Measurements from ENCODE around the gene DMTF1. TPM values are rescaled to one million over a fixed set of nuclear protein-coding genes. Genes with fewer than 3 reads are reported as not detected.

DMTF1 gene
- total RNA-seq, 1 donor: 91.1 TPM

DNA sequence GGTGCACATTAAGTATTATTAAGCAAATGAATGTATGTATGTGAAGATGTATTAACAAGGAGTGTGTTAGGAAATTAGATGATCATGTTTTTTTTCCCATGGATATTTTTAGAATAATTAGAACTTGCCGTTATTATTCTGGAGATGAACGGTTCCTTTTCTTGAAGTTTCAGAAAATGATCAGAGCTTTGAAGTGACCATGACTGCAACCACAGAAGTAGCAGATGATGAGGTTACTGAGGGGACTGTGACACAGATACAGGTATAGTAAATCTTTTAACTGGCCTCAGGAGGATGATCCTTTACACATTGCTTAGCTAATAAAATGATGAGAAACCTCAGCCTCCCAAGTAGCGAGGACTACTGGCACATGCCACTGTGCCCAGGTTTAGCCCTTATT lies 18.6 kb downstream of the DMTF1 start:
- DNase-seq (ENCODE audit: low read depth): no peak
- no peak overlapping the region for H3K4me3 ChIP-seq (ENCODE audit: low read depth, low read length)
- TF ChIP-seq, protein P1, sequence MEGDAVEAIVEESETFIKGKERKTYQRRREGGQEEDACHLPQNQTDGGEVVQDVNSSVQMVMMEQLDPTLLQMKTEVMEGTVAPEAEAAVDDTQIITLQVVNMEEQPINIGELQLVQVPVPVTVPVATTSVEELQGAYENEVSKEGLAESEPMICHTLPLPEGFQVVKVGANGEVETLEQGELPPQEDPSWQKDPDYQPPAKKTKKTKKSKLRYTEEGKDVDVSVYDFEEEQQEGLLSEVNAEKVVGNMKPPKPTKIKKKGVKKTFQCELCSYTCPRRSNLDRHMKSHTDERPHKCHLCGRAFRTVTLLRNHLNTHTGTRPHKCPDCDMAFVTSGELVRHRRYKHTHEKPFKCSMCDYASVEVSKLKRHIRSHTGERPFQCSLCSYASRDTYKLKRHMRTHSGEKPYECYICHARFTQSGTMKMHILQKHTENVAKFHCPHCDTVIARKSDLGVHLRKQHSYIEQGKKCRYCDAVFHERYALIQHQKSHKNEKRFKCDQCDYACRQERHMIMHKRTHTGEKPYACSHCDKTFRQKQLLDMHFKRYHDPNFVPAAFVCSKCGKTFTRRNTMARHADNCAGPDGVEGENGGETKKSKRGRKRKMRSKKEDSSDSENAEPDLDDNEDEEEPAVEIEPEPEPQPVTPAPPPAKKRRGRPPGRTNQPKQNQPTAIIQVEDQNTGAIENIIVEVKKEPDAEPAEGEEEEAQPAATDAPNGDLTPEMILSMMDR (IDR thresholded peaks at IDR 0.05; ENCODE audit: insufficient read depth, low read length): no peak

GRCh38 chr7:87171282-87171934 lies 19.2 kb downstream of the DMTF1 start:
- no peak overlapping the region for H3K4me3 ChIP-seq (ENCODE audit: low read depth, low read length)
- DNase-seq (ENCODE audit: low read depth): no peak
- TF ChIP-seq, protein P1 (IDR thresholded peaks at IDR 0.05; ENCODE audit: insufficient read depth, low read length): no peak

DNA sequence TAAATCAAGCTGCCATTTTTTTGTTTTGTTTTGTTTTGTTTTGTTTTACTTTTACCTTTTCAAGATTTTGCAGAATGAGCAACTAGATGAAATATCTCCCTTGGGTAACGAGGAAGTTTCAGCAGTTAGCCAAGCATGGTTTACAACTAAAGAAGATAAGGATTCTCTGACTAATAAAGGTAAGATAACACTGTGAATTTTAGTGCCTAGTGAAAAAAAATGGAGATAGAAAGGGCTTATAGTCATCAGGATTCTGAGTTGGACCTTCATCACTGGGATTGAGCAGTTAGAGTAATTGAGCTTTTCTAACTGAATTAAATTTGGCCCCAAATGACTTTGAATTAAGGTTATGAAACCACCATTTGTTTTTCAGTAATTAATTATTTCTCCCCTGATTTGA lies 21.2 kb downstream of the DMTF1 start:
- H3K4me3 ChIP-seq (ENCODE audit: low read depth, low read length): no peak overlapping the region
- DNase-seq (ENCODE audit: low read depth): no peak
- TF ChIP-seq, protein P1 (IDR thresholded peaks at IDR 0.05; ENCODE audit: insufficient read depth, low read length): no peak

DNA sequence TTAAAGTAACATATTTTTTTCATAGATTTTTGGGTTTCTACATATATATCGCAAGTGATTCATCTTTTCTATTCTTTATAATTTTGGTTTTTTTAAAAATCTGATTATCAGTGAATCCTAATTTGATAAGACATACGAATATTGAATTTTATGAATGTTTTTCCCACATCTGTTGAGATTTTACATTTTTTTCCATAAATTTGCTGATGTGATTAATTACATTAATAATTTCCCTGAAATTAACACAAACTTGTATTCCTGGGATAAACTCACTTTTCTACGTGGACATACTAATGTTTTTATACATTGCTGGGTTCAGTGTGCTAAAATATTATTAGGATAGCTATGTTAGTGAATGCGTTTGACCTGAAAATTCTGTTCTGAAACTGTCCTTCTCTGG lies 26.1 kb downstream of the DMTF1 start:
- no peak overlapping the region for H3K4me3 ChIP-seq (ENCODE audit: low read depth, low read length)
- TF ChIP-seq, protein P1 (IDR thresholded peaks at IDR 0.05; ENCODE audit: insufficient read depth, low read length): no peak
- DNase-seq (ENCODE audit: low read depth): no peak

GRCh38 chr7:87179180-87179579 lies 26.9 kb downstream of the DMTF1 start:
- H3K4me3 ChIP-seq (ENCODE audit: low read depth, low read length): no peak overlapping the region
- no peak for DNase-seq (ENCODE audit: low read depth)
- TF ChIP-seq, protein P1 (IDR thresholded peaks at IDR 0.05; ENCODE audit: insufficient read depth, low read length): no peak

DNA sequence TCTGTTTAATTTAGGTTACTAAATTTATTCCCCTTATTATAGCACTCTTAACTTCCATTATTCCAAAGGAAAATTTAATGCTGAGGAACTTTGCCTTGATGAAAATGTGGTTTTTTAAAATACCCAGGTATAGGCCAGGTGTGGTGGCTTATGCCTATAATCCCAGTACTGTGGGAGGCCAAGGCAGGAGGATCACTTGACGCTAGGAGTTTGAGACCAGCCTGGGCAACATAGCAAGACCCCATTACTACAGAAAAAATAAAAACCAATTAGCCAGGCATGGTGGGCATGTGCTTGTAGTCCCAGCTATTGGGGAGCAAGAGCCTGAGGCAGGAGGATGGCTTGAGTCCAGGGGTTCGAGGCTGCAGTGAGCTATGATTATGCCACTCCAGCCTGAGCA lies 34.9 kb downstream of the DMTF1 start:
- TF ChIP-seq, protein P1 (IDR thresholded peaks at IDR 0.05; ENCODE audit: insufficient read depth, low read length): no peak
- no peak for DNase-seq (ENCODE audit: low read depth)
- no peak overlapping the region for H3K4me3 ChIP-seq (ENCODE audit: low read depth, low read length)

DNA sequence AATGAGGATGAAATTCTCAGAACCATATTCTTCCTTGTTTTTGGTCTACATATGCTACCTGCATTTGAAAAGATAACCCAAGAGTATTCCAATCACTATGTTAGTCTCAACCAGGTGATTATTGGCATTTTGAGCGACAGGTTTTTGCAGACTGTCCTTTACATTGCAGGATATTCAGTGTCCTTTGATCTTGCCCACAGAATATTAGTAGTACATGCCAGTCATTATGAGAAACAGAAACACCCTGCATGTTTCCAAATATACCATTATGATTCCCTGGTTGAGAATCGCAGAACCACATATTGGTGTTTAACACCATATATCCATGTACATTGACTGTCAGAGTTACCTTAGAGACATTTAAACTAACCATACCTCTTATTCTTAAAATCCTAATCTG lies 36.7 kb downstream of the DMTF1 start:
- TF ChIP-seq, protein P1 (IDR thresholded peaks at IDR 0.05; ENCODE audit: insufficient read depth, low read length): no peak

More for the DNA sequence above, 36.7 kb downstream of the DMTF1 start:
- no peak for DNase-seq (ENCODE audit: low read depth)
- H3K4me3 ChIP-seq (ENCODE audit: low read depth, low read length): no peak overlapping the region

All from fibroblast of the aortic adventitia (primary cell).